PFSK-1 (cell line): ENCODE data around the gene KMT2B.

Source experiments
- FOXP2 ChIP-seq: optimal IDR thresholded peaks from 2 replicates; pipeline ENCODE3; 2011; ENCODE audit warnings: borderline replicate concordance, control low read depth, inconsistent platforms; ENCODE audit not compliant: insufficient read depth; ENCODE audit errors: extremely low read length, extremely low read depth
- POLR2AphosphoS5 ChIP-seq: IDR thresholded peaks from 2 replicates; pipeline ENCODE4 v1.6.1; 2012; ENCODE audit warnings: low read depth, mild to moderate bottlenecking, control low read depth, low read length, moderate library complexity
- REST ChIP-seq, 2 experiments: IDR thresholded peaks; 2 replicates each; pipeline versions ENCODE4 v1.6.1 to v1.8.0; 2011 to 2012; ENCODE audit warnings: low read depth in 2 of 2, low read length in 2 of 2, control low read depth in 1 of 2, inconsistent platforms in 1 of 2, mild to moderate bottlenecking in 1 of 2, moderate library complexity in 1 of 2; ENCODE audit not compliant: insufficient read depth in 1 of 2
- SIN3A ChIP-seq: IDR thresholded peaks from 2 replicates; pipeline ENCODE4 v1.6.1; 2012; ENCODE audit warnings: mild to moderate bottlenecking, low read length, moderate library complexity, borderline replicate concordance; ENCODE audit not compliant: insufficient read depth
- TAF1 ChIP-seq: IDR thresholded peaks from 2 replicates; pipeline ENCODE4 v1.6.1; 2012; ENCODE audit warnings: low read length, control low read depth, borderline replicate concordance; ENCODE audit not compliant: insufficient read depth

The KMT2B gene

GRCh38 chr19:35777086-35777841 is 59.5 kb downstream of the KMT2B start:
- TF ChIP-seq TAF1 (no peak), POLR2AphosphoS5 (no peak), FOXP2 (no peak), SIN3A (no peak), REST (IDR thresholded peaks at IDR 0.05; ENCODE audit: insufficient read depth in 1 of 2, low read depth in 2 of 2, low read length in 2 of 2) (no peak)

DNA sequence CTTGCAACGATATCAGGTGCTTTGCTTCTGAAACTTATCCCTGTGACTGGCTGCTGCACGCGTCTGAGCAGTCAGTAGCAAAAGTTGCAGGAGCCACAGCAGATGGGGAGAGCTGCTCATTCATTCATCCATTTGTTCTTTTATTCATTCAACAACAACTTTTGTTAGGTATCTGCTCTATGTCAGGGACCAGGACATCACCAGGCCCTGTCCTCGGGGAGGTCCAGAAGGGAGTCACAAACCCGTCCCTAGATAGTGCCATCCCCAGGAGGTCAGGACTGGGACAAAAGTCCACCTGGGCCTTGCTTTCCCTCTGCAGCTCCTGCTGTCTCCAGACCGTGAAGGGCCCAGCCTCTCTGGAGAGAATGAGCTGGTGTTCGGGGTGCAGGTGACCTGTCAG is 60.2 kb downstream of the KMT2B start:
- TF ChIP-seq SIN3A (no peak), POLR2AphosphoS5 (no peak), REST (IDR thresholded peaks at IDR 0.05; ENCODE audit: insufficient read depth in 1 of 2, low read depth in 2 of 2, low read length in 2 of 2) (no peak), TAF1 (no peak), FOXP2 (no peak)

- no peak for TF ChIP-seq FOXP2
- TF ChIP-seq POLR2AphosphoS5: no peak
- TF ChIP-seq TAF1: no peak
- TF ChIP-seq REST (IDR thresholded peaks at IDR 0.05; ENCODE audit: insufficient read depth in 1 of 2, low read depth in 2 of 2, low read length in 2 of 2): no peak
- TF ChIP-seq SIN3A: no peak
These were observed 61.2 kb downstream of the KMT2B start for GRCh38 chr19:35779033-35779432.

- TF ChIP-seq REST (IDR thresholded peaks at IDR 0.05; ENCODE audit: insufficient read depth in 1 of 2, low read depth in 2 of 2, low read length in 2 of 2) (no peak), POLR2AphosphoS5 (no peak), TAF1 (no peak), FOXP2 (no peak), SIN3A (no peak)
These were observed 62.3 kb downstream of the KMT2B start for GRCh38 chr19:35780058-35780457.

DNA sequence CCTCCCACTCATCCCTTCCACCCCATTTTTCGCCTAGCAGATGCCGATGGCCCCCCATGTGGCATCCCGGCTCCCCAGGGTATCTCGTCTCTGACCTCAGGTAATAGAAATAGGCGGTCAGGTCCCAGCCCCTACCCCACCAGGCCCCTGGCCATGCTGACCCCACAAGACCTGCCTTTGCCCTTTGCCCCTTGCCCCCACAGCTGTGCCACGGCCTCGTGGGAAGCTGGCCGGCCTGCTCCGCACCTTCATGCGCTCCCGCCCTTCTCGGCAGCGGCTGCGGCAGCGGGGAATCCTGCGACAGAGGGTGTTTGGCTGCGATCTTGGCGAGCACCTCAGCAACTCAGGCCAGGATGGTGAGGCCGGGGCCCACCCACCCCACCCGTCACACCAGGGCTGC is 62.9 kb downstream of the KMT2B start:
- no peak for TF ChIP-seq REST (IDR thresholded peaks at IDR 0.05; ENCODE audit: insufficient read depth in 1 of 2, low read depth in 2 of 2, low read length in 2 of 2)
- no peak for TF ChIP-seq FOXP2
- no peak for TF ChIP-seq POLR2AphosphoS5
- TF ChIP-seq SIN3A: no peak
- TF ChIP-seq TAF1: no peak
